WTC11 (cell line): Measurements from ENCODE around the gene AMER2.

Source experiments
- CBFB ChIP-seq: sonication (generic); formaldehyde crosslinking; IDR thresholded peaks from 2 replicates; pipeline ENCODE4 v1.8.1; 2022; ENCODE audit warnings: mild to moderate bottlenecking, low read depth, missing genetic modification reagents
- CREB1 ChIP-seq: sonication (generic); formaldehyde crosslinking; IDR thresholded peaks from 2 replicates; pipeline ENCODE4 v1.8.0; 2023; ENCODE audit warnings: mild to moderate bottlenecking, missing genetic modification reagents
- KAT7 ChIP-seq: sonication (generic); formaldehyde crosslinking; IDR thresholded peaks from 2 replicates; pipeline ENCODE4 v1.8.1; 2023; ENCODE audit warnings: missing genetic modification reagents, mild to moderate bottlenecking, borderline replicate concordance
- NFE2L1 ChIP-seq: sonication (generic); formaldehyde crosslinking; IDR thresholded peaks from 2 replicates; pipeline ENCODE4 v1.8.1; 2023; ENCODE audit warnings: missing genetic modification reagents
- SP1 ChIP-seq: sonication (generic); formaldehyde crosslinking; conservative IDR thresholded peaks from 2 replicates; pipeline ENCODE4 v1.8.1; 2022; ENCODE audit warnings: missing genetic modification reagents
- ZBTB21 ChIP-seq: sonication (generic); formaldehyde crosslinking; IDR thresholded peaks from 2 replicates; pipeline ENCODE4 v1.8.1; 2023; ENCODE audit warnings: mild to moderate bottlenecking, missing genetic modification reagents, borderline replicate concordance
- TF ChIP-seq, protein P1 (sequence below): fragments of 200-600 bp; IDR thresholded peaks from 2 replicates; pipeline ENCODE4 v1.8.0; 2022; ENCODE audit warnings: antibody characterized with exemption
- TF ChIP-seq, protein P2 (sequence below): sonication (generic); formaldehyde crosslinking; IDR thresholded peaks from 2 replicates; pipeline ENCODE4 v1.8.0; 2023; ENCODE audit warnings: missing genetic modification reagents
- TF ChIP-seq, protein P3 (sequence below): sonication (generic); formaldehyde crosslinking; IDR thresholded peaks from 2 replicates; pipeline ENCODE4 v1.8.0; 2023; ENCODE audit warnings: mild to moderate bottlenecking, missing genetic modification reagents
- TF ChIP-seq, protein P4 (sequence below): sonication (generic); formaldehyde crosslinking; IDR thresholded peaks from 2 replicates; pipeline ENCODE4 v1.8.0; 2022; ENCODE audit warnings: mild to moderate bottlenecking, missing genetic modification reagents
- TF ChIP-seq, protein P5 (sequence below): sonication (generic); formaldehyde crosslinking; IDR thresholded peaks from 2 replicates; pipeline ENCODE4 v1.8.1; 2023; ENCODE audit warnings: mild to moderate bottlenecking, missing genetic modification reagents, moderate library complexity
- TF ChIP-seq, protein P6 (sequence below): sonication (generic); formaldehyde crosslinking; conservative IDR thresholded peaks from 2 replicates; pipeline ENCODE4 v1.8.1; 2022; ENCODE audit warnings: mild to moderate bottlenecking, missing genetic modification reagents

DNA sequence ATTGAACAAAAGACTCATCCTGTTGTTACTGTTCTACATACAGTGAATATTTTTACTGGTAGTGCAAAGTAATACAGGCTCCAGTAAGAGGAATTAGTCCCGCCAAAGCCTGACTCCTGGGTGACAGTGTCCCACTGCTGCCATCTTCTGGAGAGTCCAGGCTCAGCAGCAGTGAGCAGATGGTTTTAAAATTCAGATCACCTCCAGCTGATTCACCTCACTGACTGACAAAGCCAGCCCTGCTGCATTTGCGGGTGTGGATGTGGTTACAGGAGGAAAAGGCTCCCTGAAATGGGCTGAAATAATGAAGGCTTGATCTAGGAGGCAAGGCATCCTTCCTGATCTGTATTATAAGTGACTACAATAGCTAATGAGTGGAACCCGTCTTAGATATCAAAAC is 57.9 kb downstream of the AMER2 start:
- TF ChIP-seq NFE2L1 (CRISPR knock-in tag), result no peak
- TF ChIP-seq SP1 (CRISPR knock-in tag), result no peak
- TF ChIP-seq, protein P1, sequence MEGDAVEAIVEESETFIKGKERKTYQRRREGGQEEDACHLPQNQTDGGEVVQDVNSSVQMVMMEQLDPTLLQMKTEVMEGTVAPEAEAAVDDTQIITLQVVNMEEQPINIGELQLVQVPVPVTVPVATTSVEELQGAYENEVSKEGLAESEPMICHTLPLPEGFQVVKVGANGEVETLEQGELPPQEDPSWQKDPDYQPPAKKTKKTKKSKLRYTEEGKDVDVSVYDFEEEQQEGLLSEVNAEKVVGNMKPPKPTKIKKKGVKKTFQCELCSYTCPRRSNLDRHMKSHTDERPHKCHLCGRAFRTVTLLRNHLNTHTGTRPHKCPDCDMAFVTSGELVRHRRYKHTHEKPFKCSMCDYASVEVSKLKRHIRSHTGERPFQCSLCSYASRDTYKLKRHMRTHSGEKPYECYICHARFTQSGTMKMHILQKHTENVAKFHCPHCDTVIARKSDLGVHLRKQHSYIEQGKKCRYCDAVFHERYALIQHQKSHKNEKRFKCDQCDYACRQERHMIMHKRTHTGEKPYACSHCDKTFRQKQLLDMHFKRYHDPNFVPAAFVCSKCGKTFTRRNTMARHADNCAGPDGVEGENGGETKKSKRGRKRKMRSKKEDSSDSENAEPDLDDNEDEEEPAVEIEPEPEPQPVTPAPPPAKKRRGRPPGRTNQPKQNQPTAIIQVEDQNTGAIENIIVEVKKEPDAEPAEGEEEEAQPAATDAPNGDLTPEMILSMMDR, result peak; percentile 73
- TF ChIP-seq, protein P2, sequence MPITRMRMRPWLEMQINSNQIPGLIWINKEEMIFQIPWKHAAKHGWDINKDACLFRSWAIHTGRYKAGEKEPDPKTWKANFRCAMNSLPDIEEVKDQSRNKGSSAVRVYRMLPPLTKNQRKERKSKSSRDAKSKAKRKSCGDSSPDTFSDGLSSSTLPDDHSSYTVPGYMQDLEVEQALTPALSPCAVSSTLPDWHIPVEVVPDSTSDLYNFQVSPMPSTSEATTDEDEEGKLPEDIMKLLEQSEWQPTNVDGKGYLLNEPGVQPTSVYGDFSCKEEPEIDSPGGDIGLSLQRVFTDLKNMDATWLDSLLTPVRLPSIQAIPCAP (CRISPR knock-in tag), result no peak
- TF ChIP-seq CREB1, result no peak
- TF ChIP-seq, protein P3, sequence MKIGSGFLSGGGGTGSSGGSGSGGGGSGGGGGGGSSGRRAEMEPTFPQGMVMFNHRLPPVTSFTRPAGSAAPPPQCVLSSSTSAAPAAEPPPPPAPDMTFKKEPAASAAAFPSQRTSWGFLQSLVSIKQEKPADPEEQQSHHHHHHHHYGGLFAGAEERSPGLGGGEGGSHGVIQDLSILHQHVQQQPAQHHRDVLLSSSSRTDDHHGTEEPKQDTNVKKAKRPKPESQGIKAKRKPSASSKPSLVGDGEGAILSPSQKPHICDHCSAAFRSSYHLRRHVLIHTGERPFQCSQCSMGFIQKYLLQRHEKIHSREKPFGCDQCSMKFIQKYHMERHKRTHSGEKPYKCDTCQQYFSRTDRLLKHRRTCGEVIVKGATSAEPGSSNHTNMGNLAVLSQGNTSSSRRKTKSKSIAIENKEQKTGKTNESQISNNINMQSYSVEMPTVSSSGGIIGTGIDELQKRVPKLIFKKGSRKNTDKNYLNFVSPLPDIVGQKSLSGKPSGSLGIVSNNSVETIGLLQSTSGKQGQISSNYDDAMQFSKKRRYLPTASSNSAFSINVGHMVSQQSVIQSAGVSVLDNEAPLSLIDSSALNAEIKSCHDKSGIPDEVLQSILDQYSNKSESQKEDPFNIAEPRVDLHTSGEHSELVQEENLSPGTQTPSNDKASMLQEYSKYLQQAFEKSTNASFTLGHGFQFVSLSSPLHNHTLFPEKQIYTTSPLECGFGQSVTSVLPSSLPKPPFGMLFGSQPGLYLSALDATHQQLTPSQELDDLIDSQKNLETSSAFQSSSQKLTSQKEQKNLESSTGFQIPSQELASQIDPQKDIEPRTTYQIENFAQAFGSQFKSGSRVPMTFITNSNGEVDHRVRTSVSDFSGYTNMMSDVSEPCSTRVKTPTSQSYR (CRISPR knock-in tag), result no peak
- TF ChIP-seq, protein P4, sequence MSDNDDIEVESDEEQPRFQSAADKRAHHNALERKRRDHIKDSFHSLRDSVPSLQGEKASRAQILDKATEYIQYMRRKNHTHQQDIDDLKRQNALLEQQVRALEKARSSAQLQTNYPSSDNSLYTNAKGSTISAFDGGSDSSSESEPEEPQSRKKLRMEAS (CRISPR knock-in tag), result no peak
- TF ChIP-seq KAT7 (CRISPR knock-in tag), result no peak
- TF ChIP-seq, protein P5, sequence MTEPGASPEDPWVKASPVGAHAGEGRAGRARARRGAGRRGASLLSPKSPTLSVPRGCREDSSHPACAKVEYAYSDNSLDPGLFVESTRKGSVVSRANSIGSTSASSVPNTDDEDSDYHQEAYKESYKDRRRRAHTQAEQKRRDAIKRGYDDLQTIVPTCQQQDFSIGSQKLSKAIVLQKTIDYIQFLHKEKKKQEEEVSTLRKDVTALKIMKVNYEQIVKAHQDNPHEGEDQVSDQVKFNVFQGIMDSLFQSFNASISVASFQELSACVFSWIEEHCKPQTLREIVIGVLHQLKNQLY (CRISPR knock-in tag), result no peak
- no peak for TF ChIP-seq CBFB (CRISPR knock-in tag)
- TF ChIP-seq ZBTB21 (CRISPR knock-in tag), result no peak
- TF ChIP-seq, protein P6, sequence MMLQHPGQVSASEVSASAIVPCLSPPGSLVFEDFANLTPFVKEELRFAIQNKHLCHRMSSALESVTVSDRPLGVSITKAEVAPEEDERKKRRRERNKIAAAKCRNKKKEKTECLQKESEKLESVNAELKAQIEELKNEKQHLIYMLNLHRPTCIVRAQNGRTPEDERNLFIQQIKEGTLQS (CRISPR knock-in tag), result no peak
